ENCODE data around the gene RAB5IF.
A peak's percentile ranks its signal among the peaks of the same experiment; 100 is the strongest.
"Not testable (repeated sequence)": the region's sequence is repeated elsewhere in the genome, so short reads cannot be mapped to it uniquely, and the experiment has no call there.

The RAB5IF gene

GRCh38 chr20:36631646-36632045 lies 26.1 kb downstream of the RAB5IF start:
- DNase-seq, result peak; percentile 2

GRCh38 chr20:36632147-36632486 lies 26.5 kb downstream of the RAB5IF start:
- no peak for DNase-seq

- DNase-seq, result no peak
Measured at GRCh38 chr20:36632487-36633284, 27.1 kb downstream of the RAB5IF start.

GRCh38 chr20:36633285-36633772 lies 27.8 kb downstream of the RAB5IF start:
- no peak for DNase-seq

- DNase-seq, result no peak
Measured at GRCh38 chr20:36634342-36634741, 28.8 kb downstream of the RAB5IF start.

- DNase-seq, result not testable (repeated sequence)
Measured at GRCh38 chr20:36638876-36639400, 33.4 kb downstream of the RAB5IF start.

GRCh38 chr20:36641506-36641843 lies 35.9 kb downstream of the RAB5IF start:
- no peak for DNase-seq

- no peak for DNase-seq
Measured at GRCh38 chr20:36642136-36642535, 36.6 kb downstream of the RAB5IF start.

GRCh38 chr20:36644032-36644705 lies 38.6 kb downstream of the RAB5IF start:
- DNase-seq, result no peak

- no peak for DNase-seq
Measured at GRCh38 chr20:36644706-36645095, 39.1 kb downstream of the RAB5IF start.

GRCh38 chr20:36645353-36645752 lies 39.8 kb downstream of the RAB5IF start:
- no peak for DNase-seq

- no peak for DNase-seq
Measured at GRCh38 chr20:36645998-36646397, 40.4 kb downstream of the RAB5IF start, which contains the start of gene SLA2. SLA2 (minus strand) TSS chr20:36646196; CDS start chr20:36641335, 4,861 bp downstream.

- no peak for DNase-seq
Measured at GRCh38 chr20:36646678-36647077, 41.1 kb downstream of the RAB5IF start.

- no peak for DNase-seq
Measured at GRCh38 chr20:36647196-36648121, 41.9 kb downstream of the RAB5IF start.

GRCh38 chr20:36653456-36653855 lies 47.9 kb downstream of the RAB5IF start:
- DNase-seq, result no peak

- DNase-seq, result no peak
Measured at GRCh38 chr20:36654506-36654905, 48.9 kb downstream of the RAB5IF start.

GRCh38 chr20:36655004-36655403 lies 49.4 kb downstream of the RAB5IF start:
- no peak for DNase-seq

GRCh38 chr20:36656733-36657132 lies 51.2 kb downstream of the RAB5IF start:
- DNase-seq, result no peak

- DNase-seq, result no peak
Measured at GRCh38 chr20:36658300-36658699, 52.7 kb downstream of the RAB5IF start.
